Caco-2 (cell line): Measurements from ENCODE around the gene GLB1L2. TPM values are rescaled to one million over a fixed set of nuclear protein-coding genes. Genes with fewer than 3 reads are reported as not detected.
A peak's percentile ranks its signal among the peaks of the same experiment; 100 is the strongest.

Source experiments
- BruUV-seq: library from RNA; stranded (reverse); fragments of 400-500 nt; replicated peaks from 2 replicates; lab custom pipeline; 2021; lab: Mats Ljungman, UMichigan
- CTCF ChIA-PET: fragments of 300-600 bp; sonication (Branson Sonifier 250); formaldehyde crosslinking; loops from one replicate; lab custom pipeline; 2022; ENCODE audit warnings: antibody characterized with exemption; lab: Charles Lee
- POLR2A ChIA-PET: fragments of 300-600 bp; sonication (Branson Sonifier 250); formaldehyde crosslinking; loops from one replicate; lab custom pipeline; 2022; ENCODE audit warnings: antibody characterized with exemption; lab: Charles Lee
- DNase-seq, 2 experiments: peaks; one replicate each; pipeline versions ENCODE4 v3.0.0 to v3.0.0-alpha.2; 2020 to 2022
- H3K27me3 ChIP-seq: replicated peaks from 2 replicates; pipeline ENCODE4 v1.6.0; 2011; ENCODE audit warnings: low read length; ENCODE audit not compliant: control insufficient read depth, insufficient read depth
- H3K36me3 ChIP-seq: 2 replicates; pipeline ENCODE4 v1.5.1; 2011; ENCODE audit warnings: low read length; ENCODE audit not compliant: control insufficient read depth, insufficient read depth
- H3K4me1 ChIP-seq: fragments of 250-450 bp; sonication (Bioruptor Pico); 2 replicates; pipeline ENCODE4 v1.5.1; 2020; ENCODE audit warnings: mild to moderate bottlenecking
- H3K4me3 ChIP-seq: 2 replicates; pipeline ENCODE4 v1.5.1; 2011; ENCODE audit warnings: low read depth, mild to moderate bottlenecking, control low read depth, low read length
- H3K9me3 ChIP-seq: fragments of 250-450 bp; sonication (Bioruptor Pico); 2 replicates; pipeline ENCODE4 v1.5.1; 2020; ENCODE audit warnings: mild to moderate bottlenecking, moderate library complexity
- H3K27ac Mint-ChIP-seq: one replicate; pipeline ENCODE4 v1.8.0; 2022; ENCODE audit warnings: mixed read lengths; ENCODE audit not compliant: unreplicated experiment
- H3K27me3 Mint-ChIP-seq: one replicate; pipeline ENCODE4 v1.8.0; 2022; ENCODE audit warnings: mixed read lengths; ENCODE audit not compliant: insufficient read depth, unreplicated experiment
- H3K36me3 Mint-ChIP-seq: one replicate; pipeline ENCODE4 v1.8.0; 2022; ENCODE audit warnings: mild to moderate bottlenecking, mixed read lengths; ENCODE audit not compliant: insufficient read depth, unreplicated experiment
- H3K4me1 Mint-ChIP-seq: one replicate; pipeline ENCODE4 v1.8.0; 2022; ENCODE audit warnings: low read depth, mixed read lengths; ENCODE audit not compliant: unreplicated experiment
- H3K4me3 Mint-ChIP-seq: one replicate; pipeline ENCODE4 v1.8.0; 2022; ENCODE audit warnings: mild to moderate bottlenecking, moderate library complexity, mixed read lengths; ENCODE audit not compliant: unreplicated experiment
- H3K9me3 Mint-ChIP-seq: one replicate; pipeline ENCODE4 v1.8.0; 2022; ENCODE audit warnings: mixed read lengths; ENCODE audit not compliant: unreplicated experiment
- intact Hi-C: fragments of 100-400 bp; cut with micrococcal nuclease; formaldehyde crosslinking; loops from one replicate; pipeline ENCODE4 v1.10.0; 2022; ENCODE audit not compliant: unreplicated experiment
- total RNA-seq: library from RNA; stranded (reverse); gene quantifications from 2 replicates; pipeline ENCODE4 v1.2.3, GENCODE V29; 2022
- TF ChIP-seq, protein P1 (sequence below), 2 experiments: fragments of 200-600 bp in 1 of 2; IDR thresholded peaks; 1 replicate in 1 of 2; 2 replicates in 1 of 2; pipeline versions ENCODE4 v1.5.1 to v1.8.0; 2011 to 2022; ENCODE audit warnings: antibody characterized with exemption in 1 of 2, control low read depth in 1 of 2, inconsistent platforms in 1 of 2, low read depth in 1 of 2, low read length in 1 of 2, mild to moderate bottlenecking in 1 of 2, moderate library complexity in 1 of 2; ENCODE audit not compliant: insufficient read depth in 1 of 2, severe bottlenecking in 1 of 2, unreplicated experiment in 1 of 2

The GLB1L2 gene
- total RNA-seq, 1 experiment from 2014 or later: 15.8 TPM

DNA sequence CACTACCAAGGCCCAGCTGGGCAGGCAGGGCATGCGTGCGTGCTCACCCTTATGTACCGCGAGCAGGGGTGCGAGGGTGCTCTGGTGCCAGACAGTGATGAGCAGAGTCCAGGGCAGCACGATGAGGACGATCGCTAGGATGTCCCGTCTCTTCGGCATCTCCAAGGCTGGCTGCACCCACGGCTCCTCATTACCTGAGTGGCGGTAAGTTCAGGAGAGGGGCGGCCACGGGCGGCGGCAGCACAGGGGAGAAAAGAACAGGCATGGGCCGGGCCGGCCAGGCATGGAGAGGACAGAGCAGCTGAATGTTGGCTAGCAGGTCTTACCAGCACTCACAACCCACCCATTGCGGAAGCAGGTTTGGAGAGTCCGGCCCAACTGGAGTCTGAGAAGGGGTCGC is 55.7 kb downstream of the GLB1L2 start:
- no peaks in the 10 kb centered on the region for H3K4me1 ChIP-seq
- Mint-ChIP-seq H3K27me3 (peaks cover 22% of the 10 kb centered on the region), H3K9me3 (no peaks in the 10 kb centered on the region), H3K4me3 (no peak overlapping the region), H3K27ac (no peak overlapping the region), H3K36me3 (no peaks in the 10 kb centered on the region), H3K4me1 (no peaks in the 10 kb centered on the region)
- H3K27me3 ChIP-seq: no peaks in the 10 kb centered on the region; the same call in none of the 2 replicates
- H3K9me3 ChIP-seq: no peaks in the 10 kb centered on the region
- POLR2A ChIA-PET: no interaction called here
- BruUV-seq: no TSS peak
- intact Hi-C loops: no loop called here
- DNase-seq: no peak
- CTCF ChIA-PET: no interaction called here
- no peaks in the 10 kb centered on the region for H3K36me3 ChIP-seq
- no peak overlapping the region for H3K4me3 ChIP-seq
- TF ChIP-seq, protein P1, sequence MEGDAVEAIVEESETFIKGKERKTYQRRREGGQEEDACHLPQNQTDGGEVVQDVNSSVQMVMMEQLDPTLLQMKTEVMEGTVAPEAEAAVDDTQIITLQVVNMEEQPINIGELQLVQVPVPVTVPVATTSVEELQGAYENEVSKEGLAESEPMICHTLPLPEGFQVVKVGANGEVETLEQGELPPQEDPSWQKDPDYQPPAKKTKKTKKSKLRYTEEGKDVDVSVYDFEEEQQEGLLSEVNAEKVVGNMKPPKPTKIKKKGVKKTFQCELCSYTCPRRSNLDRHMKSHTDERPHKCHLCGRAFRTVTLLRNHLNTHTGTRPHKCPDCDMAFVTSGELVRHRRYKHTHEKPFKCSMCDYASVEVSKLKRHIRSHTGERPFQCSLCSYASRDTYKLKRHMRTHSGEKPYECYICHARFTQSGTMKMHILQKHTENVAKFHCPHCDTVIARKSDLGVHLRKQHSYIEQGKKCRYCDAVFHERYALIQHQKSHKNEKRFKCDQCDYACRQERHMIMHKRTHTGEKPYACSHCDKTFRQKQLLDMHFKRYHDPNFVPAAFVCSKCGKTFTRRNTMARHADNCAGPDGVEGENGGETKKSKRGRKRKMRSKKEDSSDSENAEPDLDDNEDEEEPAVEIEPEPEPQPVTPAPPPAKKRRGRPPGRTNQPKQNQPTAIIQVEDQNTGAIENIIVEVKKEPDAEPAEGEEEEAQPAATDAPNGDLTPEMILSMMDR (IDR thresholded peaks at IDR 0.05; ENCODE audit: insufficient read depth in 1 of 2, low read depth in 1 of 2, low read length in 1 of 2, severe bottlenecking in 1 of 2, unreplicated experiment in 1 of 2): no peak

DNA sequence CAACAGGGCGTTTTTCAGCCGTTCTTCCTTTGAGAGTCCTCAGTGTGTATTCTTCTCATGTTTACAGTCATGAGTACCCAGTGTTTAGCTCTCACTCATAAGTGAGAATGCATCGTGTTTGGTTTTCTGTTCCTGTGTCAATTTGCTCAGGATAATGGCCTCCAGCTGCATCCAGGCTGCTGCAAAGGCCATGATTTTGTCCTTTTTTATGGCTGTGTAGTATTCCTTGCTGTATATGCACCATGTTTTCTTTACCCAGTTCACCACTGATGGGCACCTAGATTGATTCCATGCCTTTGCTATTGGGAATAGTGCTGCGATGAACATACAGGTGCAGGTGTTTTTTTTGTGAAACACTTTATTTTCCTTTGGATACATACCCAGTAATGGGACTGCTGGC is 56.8 kb downstream of the GLB1L2 start:
- Mint-ChIP-seq H3K4me1 (no peaks in the 10 kb centered on the region), H3K9me3 (no peaks in the 10 kb centered on the region), H3K27me3 (peaks cover 19% of the 10 kb centered on the region), H3K27ac (no peak overlapping the region), H3K36me3 (no peaks in the 10 kb centered on the region), H3K4me3 (no peak overlapping the region)
- ChIA-PET POLR2A (no interaction called here), CTCF (no interaction called here)
- no peak overlapping the region for H3K4me3 ChIP-seq
- intact Hi-C loops: no loop called here
- H3K9me3 ChIP-seq: no peaks in the 10 kb centered on the region
- H3K27me3 ChIP-seq: no peaks in the 10 kb centered on the region; the same call in none of the 2 replicates
- TF ChIP-seq, protein P1 (IDR thresholded peaks at IDR 0.05; ENCODE audit: insufficient read depth in 1 of 2, low read depth in 1 of 2, low read length in 1 of 2, severe bottlenecking in 1 of 2, unreplicated experiment in 1 of 2): no peak
- BruUV-seq: no TSS peak
- no peaks in the 10 kb centered on the region for H3K4me1 ChIP-seq
- DNase-seq: no peak
- H3K36me3 ChIP-seq: no peaks in the 10 kb centered on the region

DNA sequence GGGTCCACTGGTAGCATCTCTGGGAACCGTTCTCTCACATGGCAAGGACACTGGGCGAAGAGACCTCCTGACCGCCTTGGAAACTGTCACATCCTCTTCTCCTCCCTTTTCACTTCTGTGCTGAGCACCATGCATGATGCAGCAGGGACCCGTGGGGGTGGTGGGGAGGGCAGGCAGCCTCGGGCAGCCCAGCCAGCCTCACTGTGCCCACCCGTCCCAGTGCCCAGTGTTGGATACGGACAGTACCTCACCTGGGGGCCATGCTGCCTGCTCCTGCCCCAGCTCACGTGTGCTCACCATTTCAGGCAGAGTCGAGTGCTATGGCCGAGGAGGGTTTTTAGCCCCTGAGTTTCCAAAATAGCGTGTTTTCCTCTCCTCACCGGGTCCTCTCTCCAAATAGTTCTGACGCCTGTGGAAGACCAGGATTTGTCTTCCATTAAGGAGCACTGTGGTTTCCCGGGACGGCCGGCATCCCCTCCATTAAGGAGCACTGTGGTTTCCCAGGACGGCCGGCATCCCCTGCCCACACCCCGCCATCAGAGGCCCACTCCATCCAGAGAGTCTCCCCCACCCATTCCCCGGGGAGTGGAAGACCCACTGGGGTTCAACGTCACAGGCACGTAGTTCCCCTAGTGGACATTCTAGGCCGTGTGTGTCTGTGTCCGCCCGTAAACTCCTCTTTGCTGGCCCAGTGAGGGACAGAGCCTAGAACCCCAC is 57.8 kb downstream of the GLB1L2 start:
- ChIA-PET POLR2A (no interaction called here), CTCF (no interaction called here)
- no peaks in the 10 kb centered on the region for H3K4me1 ChIP-seq
- H3K27ac Mint-ChIP-seq: no peak overlapping the region
- TF ChIP-seq, protein P1 (IDR thresholded peaks at IDR 0.05; ENCODE audit: insufficient read depth in 1 of 2, low read depth in 1 of 2, low read length in 1 of 2, severe bottlenecking in 1 of 2, unreplicated experiment in 1 of 2): peak in 1 of 2 experiments; percentile 15
- no peaks in the 10 kb centered on the region for H3K9me3 ChIP-seq
- BruUV-seq: no TSS peak
- H3K36me3 ChIP-seq: no peaks in the 10 kb centered on the region
- H3K4me1 Mint-ChIP-seq: no peaks in the 10 kb centered on the region
- peaks cover 16% of the 10 kb centered on the region for H3K27me3 Mint-ChIP-seq
- no peaks in the 10 kb centered on the region for H3K9me3 Mint-ChIP-seq
- H3K4me3 ChIP-seq: no peak overlapping the region
- H3K4me3 Mint-ChIP-seq: no peak overlapping the region
- no peaks in the 10 kb centered on the region; the same call in none of the 2 replicates for H3K27me3 ChIP-seq
- intact Hi-C loops: no loop called here
- DNase-seq: no peak
- no peaks in the 10 kb centered on the region for H3K36me3 Mint-ChIP-seq
